Gastrocnemius medialis (tissue), 4 donors: ENCODE measurements around the gene ZBTB2.

Experiments
- CTCF ChIP-seq, 5 experiments: fragments of 450-650 bp in 3 of 5; fragments of 200-600 bp in 2 of 5; sonication (generic) in 2 of 5; IDR thresholded peaks in 4 of 5; conservative IDR thresholded peaks in 1 of 5; 1 replicate in 4 of 5; 2 replicates in 1 of 5; pipeline ENCODE4 v1.5.1; 2016 to 2019; ENCODE audit warnings: antibody characterized with exemption in 5 of 5, mild to moderate bottlenecking in 3 of 5, moderate library complexity in 3 of 5
- POLR2A ChIP-seq, 2 donors: fragments of 450-650 bp; IDR thresholded peaks; one replicate each; pipeline ENCODE4 v1.6.1; 2017; ENCODE audit warnings: antibody characterized with exemption in 2 of 2, mild to moderate bottlenecking in 2 of 2, moderate library complexity in 2 of 2

GRCh38 chr6:151391471-151392413, at the start of gene ZBTB2:
- TF ChIP-seq CTCF (IDR thresholded peaks at IDR 0.05 in 4 of 5, conservative IDR thresholded peaks at IDR 0.05 in 1 of 5) (no peak), POLR2A (IDR thresholded peaks at IDR 0.05) (peak; percentile 52 to 54)
